ENCODE measurements around the gene DPM3. TPM values are rescaled to one million over a fixed set of nuclear protein-coding genes. Genes with fewer than 3 reads are reported as not detected.
A peak's percentile ranks its signal among the peaks of the same experiment; 100 is the strongest.

Gene DPM3
- total RNA-seq, 3 donors from 2014 or later: 53.7 to 69.4 (median 68.2) TPM

GRCh38 chr1:155140630-155140953, 261 bp upstream of the DPM3 start:
- TF ChIP-seq POLR2A (IDR thresholded peaks at IDR 0.05) (no peak), CTCF (IDR thresholded peaks at IDR 0.05) (peak in 1 of 3 donors; percentile 7)
- H3K4me1 ChIP-seq: peaks cover 0 to 4% of the 10 kb centered on the region in 2 donors
- no peak for DNase-seq (ENCODE audit: low spot score in 2 of 2)
- peak overlapping the region; percentile 86 to 97 for H3K27ac ChIP-seq
- H3K36me3 ChIP-seq: no peaks in the 10 kb centered on the region
- no peaks in the 10 kb centered on the region for H3K27me3 ChIP-seq
- intact Hi-C loops (cut with DNase I; ENCODE audit: low total_unique reads): no loop called here
- H3K4me3 ChIP-seq: peak overlapping the region; percentile 56 to 94 (median 69)
- H3K9me3 ChIP-seq: no peaks in the 10 kb centered on the region

DNA sequence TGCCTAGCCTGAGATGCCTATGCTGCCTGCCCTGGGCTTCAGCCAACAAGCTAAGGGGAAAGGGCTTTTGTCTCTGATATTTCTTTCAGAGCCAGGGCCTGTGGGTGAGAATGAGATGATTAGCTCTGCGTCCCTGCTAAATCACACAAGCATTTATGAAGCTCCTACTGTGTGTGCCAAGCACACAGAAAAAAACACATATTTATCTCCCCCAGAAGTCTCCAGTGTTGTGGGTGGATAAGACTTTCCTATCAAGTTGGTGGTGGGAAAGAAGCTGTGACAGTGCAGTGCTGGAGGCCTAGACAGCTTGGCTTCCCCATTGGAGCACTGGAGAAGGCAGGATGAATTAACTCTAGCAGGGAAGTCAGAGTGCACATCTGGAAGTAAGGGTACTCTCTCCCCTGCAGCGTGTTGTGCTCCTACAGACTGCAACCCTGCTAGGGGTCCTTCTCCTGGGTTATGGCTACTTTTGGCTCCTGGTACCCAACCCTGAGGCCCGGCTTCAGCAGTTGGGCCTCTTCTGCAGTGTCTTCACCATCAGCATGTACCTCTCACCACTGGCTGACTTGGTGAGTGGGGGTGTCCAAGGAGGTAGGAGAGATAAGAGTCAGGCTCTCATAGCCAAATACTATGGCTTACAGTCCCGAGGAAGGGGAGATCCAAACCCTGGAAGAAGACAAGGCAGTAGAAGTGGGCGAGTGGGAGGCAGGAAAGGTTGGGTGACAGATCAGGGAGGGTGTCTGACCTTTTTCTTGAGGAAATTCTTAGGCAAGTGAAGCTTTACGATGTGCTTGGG, 3.0 kb downstream of the DPM3 start:
- Histone ChIP-seq H3K4me1 (peaks cover 4 to 16% of the 10 kb centered on the region in 2 donors), H3K27me3 (no peaks in the 10 kb centered on the region), H3K4me3 (peak overlapping the region in 2 of 3 donors; percentile 72 to 76), H3K27ac (peak overlapping the region; percentile 97), H3K9me3 (no peaks in the 10 kb centered on the region), H3K36me3 (no peaks in the 10 kb centered on the region)
- no peak for DNase-seq (ENCODE audit: low spot score in 2 of 2)
- TF ChIP-seq POLR2AphosphoS5 (IDR thresholded peaks at IDR 0.05) (no peak), CTCF (IDR thresholded peaks at IDR 0.05) (no peak), POLR2A (IDR thresholded peaks at IDR 0.05) (no peak)
- intact Hi-C loops (cut with DNase I; ENCODE audit: low total_unique reads): no loop called here

DNA sequence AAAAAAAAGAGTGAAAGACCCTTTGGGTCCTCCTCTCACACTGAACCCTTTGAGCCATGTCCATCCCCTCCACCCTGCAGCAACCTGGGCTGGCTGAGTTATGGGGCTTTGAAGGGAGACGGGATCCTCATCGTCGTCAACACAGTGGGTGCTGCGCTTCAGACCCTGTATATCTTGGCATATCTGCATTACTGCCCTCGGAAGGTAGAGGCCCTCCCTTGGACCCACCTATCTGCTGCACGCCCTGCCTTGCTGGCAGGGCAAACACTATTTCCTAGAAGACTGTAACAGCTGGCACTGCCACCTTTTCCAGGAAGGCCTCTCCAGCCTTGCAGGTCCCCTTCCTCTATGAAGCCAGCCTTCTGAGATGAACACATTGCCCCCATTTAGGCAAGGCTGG, 3.6 kb downstream of the DPM3 start:
- Histone ChIP-seq H3K27me3 (no peaks in the 10 kb centered on the region), H3K27ac (peak overlapping the region; percentile 97), H3K36me3 (no peaks in the 10 kb centered on the region), H3K9me3 (no peaks in the 10 kb centered on the region), H3K4me3 (peak overlapping the region; percentile 54 to 76 (median 72)), H3K4me1 (peaks cover 4 to 19% of the 10 kb centered on the region in 2 donors)
- DNase-seq (ENCODE audit: low spot score in 2 of 2): no peak
- TF ChIP-seq CTCF (IDR thresholded peaks at IDR 0.05) (no peak), POLR2AphosphoS5 (IDR thresholded peaks at IDR 0.05) (no peak), POLR2A (IDR thresholded peaks at IDR 0.05) (no peak)
- intact Hi-C loops (cut with DNase I; ENCODE audit: low total_unique reads): no loop called here

GRCh38 chr1:155135415-155136028, 4.8 kb downstream of the DPM3 start, which contains the start of gene SLC50A1:
Gene SLC50A1, plus strand, starts transcription at chr1:155135852. Its CDS starts 60 bp downstream, at chr1:155135912.
- peaks cover 4 to 31% of the 10 kb centered on the region in 2 donors for H3K4me1 ChIP-seq
- DNase-seq (ENCODE audit: low spot score in 2 of 2): peak; percentile 91 to 95
- intact Hi-C loops (cut with DNase I; ENCODE audit: low total_unique reads): no loop called here
- no peaks in the 10 kb centered on the region for H3K27me3 ChIP-seq
- H3K27ac ChIP-seq: peak within 1 kb of the TSS; percentile 97
- H3K4me3 ChIP-seq: peak within 1 kb of the TSS; percentile 54 to 76 (median 72)
- TF ChIP-seq POLR2A (IDR thresholded peaks at IDR 0.05): peak; percentile 84
- TF ChIP-seq CTCF (IDR thresholded peaks at IDR 0.05): peak; percentile 37 to 67 (median 39)
- peak in 2 of 3 donors; percentile 39 to 85 for TF ChIP-seq POLR2AphosphoS5 (IDR thresholded peaks at IDR 0.05)
- H3K36me3 ChIP-seq: no peaks in the 10 kb centered on the region
- no peaks in the 10 kb centered on the region for H3K9me3 ChIP-seq

DNA sequence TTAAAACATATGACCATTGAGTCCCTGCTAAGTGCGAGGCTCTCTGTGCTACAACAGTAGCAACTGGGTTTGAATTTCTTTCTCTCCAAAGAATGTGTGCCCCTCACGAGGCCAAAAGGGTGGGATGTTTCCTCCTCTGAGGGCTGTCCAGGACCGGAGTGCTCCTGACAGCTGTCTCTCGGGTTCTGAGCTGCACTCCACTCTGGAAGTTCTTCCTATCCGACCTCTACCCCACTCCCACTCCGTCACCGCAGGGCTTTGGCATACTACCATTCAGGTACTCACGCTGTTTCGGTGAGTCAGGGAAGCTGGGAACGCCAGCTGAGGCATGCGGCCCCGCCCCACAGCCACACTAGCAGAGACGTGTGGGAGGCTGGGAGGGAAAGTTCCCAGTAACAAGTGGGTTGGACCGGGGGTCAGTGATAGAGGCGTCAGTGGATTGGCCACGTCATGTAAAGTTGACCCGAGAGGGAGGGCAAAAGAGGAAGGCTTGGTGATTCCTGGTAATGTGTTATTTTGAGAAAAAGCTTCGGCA, 5.4 kb downstream of the DPM3 start:
- TF ChIP-seq POLR2A (IDR thresholded peaks at IDR 0.05): no peak
- peak in 2 of 3 donors; percentile 13 to 77 for TF ChIP-seq POLR2AphosphoS5 (IDR thresholded peaks at IDR 0.05)
- no peak for TF ChIP-seq CTCF (IDR thresholded peaks at IDR 0.05)
- peaks cover 4 to 32% of the 10 kb centered on the region in 2 donors for H3K4me1 ChIP-seq

More for the DNA sequence above, 5.4 kb downstream of the DPM3 start:
- Histone ChIP-seq H3K27ac (peak overlapping the region; percentile 97), H3K4me3 (peak overlapping the region; percentile 54 to 76 (median 72)), H3K36me3 (no peaks in the 10 kb centered on the region), H3K9me3 (no peaks in the 10 kb centered on the region), H3K27me3 (no peaks in the 10 kb centered on the region)
- peak; percentile 93 to 94 for DNase-seq (ENCODE audit: low spot score in 2 of 2)
- intact Hi-C loops (cut with DNase I; ENCODE audit: low total_unique reads): no loop called here

Measured in breast epithelium (tissue), 4 donors.